Neural progenitor cell (in vitro differentiated cells): ENCODE results near the gene MAD1L1. TPM values are rescaled to one million over a fixed set of nuclear protein-coding genes. Genes with fewer than 3 reads are reported as not detected.

Experiments
- DNase-seq: peaks from one replicate; pipeline ENCODE4 v3.0.0-alpha.2; 2016; ENCODE audit warnings: low spot score
- H2AFZ ChIP-seq: fragments of 200-600 bp; sonication (generic); replicated peaks from 2 replicates; pipeline ENCODE4 v1.6.1; 2016; ENCODE audit warnings: antibody characterized with exemption
- H3F3A ChIP-seq: fragments of 200-600 bp; sonication (generic); 2 replicates; pipeline ENCODE4 v1.6.1; 2016; ENCODE audit warnings: antibody characterized with exemption, low read depth
- H3K27ac ChIP-seq: fragments of 200-600 bp; sonication (generic); 2 replicates; pipeline ENCODE4 v1.5.1; 2016; ENCODE audit warnings: mild to moderate bottlenecking
- H3K27me3 ChIP-seq: fragments of 200-600 bp; sonication (generic); 2 replicates; pipeline ENCODE4 v1.6.1; 2016; ENCODE audit warnings: mild to moderate bottlenecking, moderate library complexity
- H3K36me3 ChIP-seq: fragments of 200-600 bp; sonication (generic); 2 replicates; pipeline ENCODE4 v1.5.1; 2016
- H3K4me1 ChIP-seq: fragments of 200-600 bp; sonication (generic); 2 replicates; pipeline ENCODE4 v1.6.1; 2016; ENCODE audit warnings: mixed run types
- H3K4me2 ChIP-seq: fragments of 200-600 bp; sonication (generic); 2 replicates; pipeline ENCODE4 v1.6.1; 2016
- H3K4me3 ChIP-seq: fragments of 200-600 bp; sonication (generic); 2 replicates; pipeline ENCODE4 v1.5.1; 2016
- H3K79me2 ChIP-seq: fragments of 200-600 bp; sonication (generic); 2 replicates; pipeline ENCODE4 v1.6.1; 2016; ENCODE audit warnings: low read depth
- H3K9ac ChIP-seq: fragments of 200-600 bp; sonication (generic); 2 replicates; pipeline ENCODE4 v1.6.1; 2016
- H3K9me3 ChIP-seq: fragments of 200-600 bp; sonication (generic); 2 replicates; pipeline ENCODE4 v1.5.1; 2016; ENCODE audit warnings: low read depth
- H4K20me1 ChIP-seq: fragments of 200-600 bp; sonication (generic); 2 replicates; pipeline ENCODE4 v1.6.1; 2016; ENCODE audit warnings: low read depth
- H3K27ac Mint-ChIP-seq: 3 replicates; pipeline ENCODE4 v1.8.0; 2021; ENCODE audit warnings: mixed read lengths
- H3K27me3 Mint-ChIP-seq: 2 replicates; pipeline ENCODE4 v1.8.0; 2022; ENCODE audit warnings: low read depth, mild to moderate bottlenecking, inconsistent platforms, moderate library complexity, mixed read lengths; ENCODE audit not compliant: insufficient read depth
- H3K36me3 Mint-ChIP-seq: 3 replicates; pipeline ENCODE4 v1.8.0; 2021; ENCODE audit warnings: mixed read lengths
- H3K4me1 Mint-ChIP-seq: 3 replicates; pipeline ENCODE4 v1.8.0; 2021; ENCODE audit warnings: mixed read lengths
- H3K4me3 Mint-ChIP-seq: 3 replicates; pipeline ENCODE4 v1.8.0; 2021; ENCODE audit warnings: mild to moderate bottlenecking, moderate library complexity, mixed read lengths
- H3K9me3 Mint-ChIP-seq: 3 replicates; pipeline ENCODE4 v1.8.0; 2020; ENCODE audit warnings: mixed read lengths
- EZH2 ChIP-seq: fragments of 200-600 bp; sonication (generic); IDR thresholded peaks from 2 replicates; pipeline ENCODE4 v1.6.1; 2017; ENCODE audit warnings: antibody characterized with exemption, mild to moderate bottlenecking, moderate library complexity
- EZH2phosphoT487 ChIP-seq: fragments of 200-600 bp; sonication (generic); IDR thresholded peaks from 2 replicates; pipeline ENCODE4 v1.6.1; 2017; ENCODE audit warnings: antibody characterized with exemption
- total RNA-seq: library from RNA; depleted of rRNA; stranded (reverse); fragments of >200 nt; gene quantifications from 2 replicates; pipeline ENCODE4 v1.2.3, GENCODE V29; 2015; ENCODE audit warnings: low replicate concordance
- TF ChIP-seq, protein P1 (sequence below): fragments of 200-600 bp; sonication (generic); IDR thresholded peaks from 2 replicates; pipeline ENCODE4 v1.5.1; 2017; ENCODE audit warnings: antibody characterized with exemption, mild to moderate bottlenecking

The MAD1L1 gene
- total RNA-seq, 1 donor from 2014 or later: 23.7 TPM

DNA sequence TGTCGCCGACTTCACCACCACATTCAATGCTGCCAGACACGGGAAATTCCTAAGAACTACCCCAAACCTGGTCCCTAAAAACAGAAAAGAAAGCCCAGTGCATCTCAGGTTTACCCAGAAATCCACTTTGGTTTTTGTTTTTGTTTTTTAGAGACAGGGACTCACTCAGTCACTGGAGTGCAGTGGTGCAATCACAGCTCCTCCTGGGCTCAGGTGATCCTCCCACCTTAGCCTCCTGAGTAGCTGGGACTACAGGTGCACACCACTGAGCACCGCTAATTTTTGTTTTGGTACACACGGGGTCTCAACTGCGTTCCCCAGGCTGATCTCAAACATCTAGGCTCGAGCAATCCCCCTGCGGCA lies 22.8 kb downstream of the MAD1L1 start:
- TF ChIP-seq, protein P1, sequence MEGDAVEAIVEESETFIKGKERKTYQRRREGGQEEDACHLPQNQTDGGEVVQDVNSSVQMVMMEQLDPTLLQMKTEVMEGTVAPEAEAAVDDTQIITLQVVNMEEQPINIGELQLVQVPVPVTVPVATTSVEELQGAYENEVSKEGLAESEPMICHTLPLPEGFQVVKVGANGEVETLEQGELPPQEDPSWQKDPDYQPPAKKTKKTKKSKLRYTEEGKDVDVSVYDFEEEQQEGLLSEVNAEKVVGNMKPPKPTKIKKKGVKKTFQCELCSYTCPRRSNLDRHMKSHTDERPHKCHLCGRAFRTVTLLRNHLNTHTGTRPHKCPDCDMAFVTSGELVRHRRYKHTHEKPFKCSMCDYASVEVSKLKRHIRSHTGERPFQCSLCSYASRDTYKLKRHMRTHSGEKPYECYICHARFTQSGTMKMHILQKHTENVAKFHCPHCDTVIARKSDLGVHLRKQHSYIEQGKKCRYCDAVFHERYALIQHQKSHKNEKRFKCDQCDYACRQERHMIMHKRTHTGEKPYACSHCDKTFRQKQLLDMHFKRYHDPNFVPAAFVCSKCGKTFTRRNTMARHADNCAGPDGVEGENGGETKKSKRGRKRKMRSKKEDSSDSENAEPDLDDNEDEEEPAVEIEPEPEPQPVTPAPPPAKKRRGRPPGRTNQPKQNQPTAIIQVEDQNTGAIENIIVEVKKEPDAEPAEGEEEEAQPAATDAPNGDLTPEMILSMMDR: no peak
- no peak for TF ChIP-seq EZH2
- no peak for TF ChIP-seq EZH2phosphoT487
- Mint-ChIP-seq H3K4me3 (no peak overlapping the region), H3K36me3 (peaks cover 27% of the 10 kb centered on the region), H3K4me1 (no peaks in the 10 kb centered on the region), H3K9me3 (no peaks in the 10 kb centered on the region), H3K27ac (no peak overlapping the region), H3K27me3 (peaks cover 3% of the 10 kb centered on the region)
- Histone ChIP-seq H2AFZ (no peak overlapping the region), H3K27me3 (no peaks in the 10 kb centered on the region), H3K4me3 (no peak overlapping the region), H3F3A (no peaks in the 10 kb centered on the region), H3K9ac (no peak overlapping the region), H3K36me3 (no peaks in the 10 kb centered on the region), H4K20me1 (peaks cover 15% of the 10 kb centered on the region), H3K27ac (no peak overlapping the region), H3K79me2 (no peaks in the 10 kb centered on the region), H3K9me3 (no peaks in the 10 kb centered on the region), H3K4me2 (no peak overlapping the region), H3K4me1 (no peaks in the 10 kb centered on the region)
- no peak for DNase-seq

DNA sequence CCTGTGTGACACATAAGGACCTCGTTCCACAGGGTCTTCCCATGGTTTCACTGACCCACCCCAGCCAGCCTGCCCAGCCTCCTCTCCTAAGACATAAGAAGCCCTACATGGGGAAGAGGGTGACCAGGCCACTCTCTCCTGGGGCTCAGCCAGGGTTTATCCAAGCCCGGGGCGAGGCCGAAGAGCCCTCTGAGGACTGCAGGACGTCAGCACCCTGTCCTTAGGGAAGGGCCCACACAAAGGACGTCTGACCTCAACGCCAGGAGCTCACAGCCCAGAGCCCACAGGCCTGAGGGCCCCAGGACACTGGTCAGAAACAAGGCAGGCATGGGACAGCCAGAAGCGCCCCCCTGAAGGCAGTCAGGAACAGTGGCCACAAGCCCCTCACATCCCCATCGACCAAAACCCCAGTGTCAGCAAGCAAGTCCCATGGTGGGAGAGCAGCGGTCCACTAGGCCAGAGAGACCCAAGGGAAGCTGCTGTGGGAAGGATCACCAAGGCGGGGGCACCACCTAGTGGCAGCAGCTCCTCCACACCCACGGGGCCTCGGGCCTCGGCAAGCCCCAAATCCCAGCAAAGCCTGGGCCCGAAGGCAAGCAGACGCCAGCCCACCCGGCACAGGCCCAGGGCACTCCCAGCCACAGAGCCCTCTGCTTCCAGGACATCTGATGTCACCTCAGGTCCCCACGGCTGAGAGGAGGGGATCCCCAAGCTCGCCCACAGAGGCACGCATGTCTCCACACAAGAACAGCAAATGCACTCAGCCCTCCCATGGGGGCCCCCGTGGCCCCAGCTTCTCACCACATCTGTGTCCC lies 23.4 kb downstream of the MAD1L1 start:
- DNase-seq: peak; percentile 86
- Histone ChIP-seq H4K20me1 (peaks cover 16% of the 10 kb centered on the region), H3K79me2 (no peaks in the 10 kb centered on the region), H3K9ac (no peak overlapping the region), H3K4me2 (no peak overlapping the region), H3K4me1 (no peaks in the 10 kb centered on the region), H3K36me3 (no peaks in the 10 kb centered on the region), H3K9me3 (no peaks in the 10 kb centered on the region), H3K27ac (no peak overlapping the region), H3K4me3 (no peak overlapping the region), H2AFZ (no peak overlapping the region), H3K27me3 (no peaks in the 10 kb centered on the region), H3F3A (no peaks in the 10 kb centered on the region)
- H3K36me3 Mint-ChIP-seq: peaks cover 27% of the 10 kb centered on the region
- no peak for TF ChIP-seq EZH2
- TF ChIP-seq, protein P1: peak; percentile 76
- H3K27ac Mint-ChIP-seq: no peak overlapping the region
- peaks cover 2% of the 10 kb centered on the region for H3K4me1 Mint-ChIP-seq
- H3K27me3 Mint-ChIP-seq: peaks cover 3% of the 10 kb centered on the region
- H3K4me3 Mint-ChIP-seq: peak overlapping the region; percentile 64
- no peaks in the 10 kb centered on the region for H3K9me3 Mint-ChIP-seq

DNA sequence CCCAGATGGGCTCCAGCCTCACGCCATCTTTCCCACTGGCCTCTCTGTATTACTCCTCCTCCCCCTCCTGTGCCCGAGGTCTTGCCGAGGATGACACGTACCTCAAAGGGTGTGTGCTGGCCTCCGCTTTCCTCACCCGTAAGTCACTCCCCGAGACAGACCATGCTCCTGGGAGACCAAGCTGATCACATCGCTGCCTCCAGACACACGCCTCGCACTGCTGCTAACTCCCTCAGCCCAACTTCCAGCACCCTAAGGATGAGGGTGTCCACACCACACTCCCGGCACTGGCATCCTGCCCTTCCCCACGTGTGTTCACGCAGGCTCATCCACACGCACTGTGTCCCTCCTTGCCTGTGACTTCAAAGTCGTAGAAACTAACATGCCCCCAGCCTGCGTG lies 24.0 kb downstream of the MAD1L1 start:
- H3K9me3 Mint-ChIP-seq: no peaks in the 10 kb centered on the region
- Histone ChIP-seq H3K4me2 (no peak overlapping the region), H3F3A (no peaks in the 10 kb centered on the region), H3K27ac (no peak overlapping the region), H3K4me3 (no peak overlapping the region), H3K79me2 (no peaks in the 10 kb centered on the region), H4K20me1 (peaks cover 23% of the 10 kb centered on the region), H3K9ac (no peak overlapping the region), H3K36me3 (no peaks in the 10 kb centered on the region), H3K27me3 (no peaks in the 10 kb centered on the region), H3K4me1 (no peaks in the 10 kb centered on the region), H2AFZ (no peak overlapping the region), H3K9me3 (no peaks in the 10 kb centered on the region)
- peak overlapping the region; percentile 64 for H3K4me3 Mint-ChIP-seq
- H3K4me1 Mint-ChIP-seq: peaks cover 9% of the 10 kb centered on the region
- H3K36me3 Mint-ChIP-seq: peaks cover 22% of the 10 kb centered on the region
- DNase-seq: no peak
- no peak overlapping the region for H3K27ac Mint-ChIP-seq
- TF ChIP-seq EZH2 (no peak), EZH2phosphoT487 (no peak)
- TF ChIP-seq, protein P1: no peak
- H3K27me3 Mint-ChIP-seq: no peaks in the 10 kb centered on the region
